Testis (tissue), 3 donors: ENCODE data around the gene CRYGN. TPM values are rescaled to one million over a fixed set of nuclear protein-coding genes. Genes with fewer than 3 reads are reported as not detected.

Experiments used
- DNase-seq: peaks from one replicate; pipeline ENCODE4 v3.0.0-alpha.2; 2019
- H3K27ac ChIP-seq, 2 donors: fragments of 200-600 bp; sonication (generic); one replicate each; pipeline ENCODE4 v1.5.1; 2019
- H3K27me3 ChIP-seq: fragments of 200-600 bp; sonication (generic); one replicate; pipeline ENCODE4 v1.5.1; 2019
- H3K36me3 ChIP-seq: fragments of 200-600 bp; sonication (generic); one replicate; pipeline ENCODE4 v1.5.1; 2017; ENCODE audit warnings: low read depth; ENCODE audit errors: missing control alignments
- H3K4me1 ChIP-seq: fragments of 200-600 bp; sonication (generic); one replicate; pipeline ENCODE4 v1.5.1; 2019
- H3K4me3 ChIP-seq, 2 donors: fragments of 200-600 bp; sonication (generic); one replicate each; pipeline ENCODE4 v1.5.1; 2017 to 2019
- H3K9me3 ChIP-seq: fragments of 200-600 bp; sonication (generic); one replicate; pipeline ENCODE4 v1.5.1; 2017
- CTCF ChIP-seq, 3 experiments: fragments of 450-650 bp in 2 of 3; fragments of 200-600 bp in 1 of 3; sonication (generic) in 1 of 3; IDR thresholded peaks; one replicate each; pipeline ENCODE4 v1.5.1; 2016 to 2019; ENCODE audit warnings: antibody characterized with exemption in 3 of 3, mild to moderate bottlenecking in 2 of 3, moderate library complexity in 1 of 3
- POLR2A ChIP-seq: fragments of 450-650 bp; IDR thresholded peaks from one replicate; pipeline ENCODE4 v1.6.1; 2017; ENCODE audit warnings: antibody characterized with exemption, mild to moderate bottlenecking, moderate library complexity
- WGBS, 2 donors: methylation state at CpG; one replicate each; pipeline ENCODE4 v1.1.5; 2018; 5-methylcytosine and 5-hydroxymethylcytosine counted together
- intact Hi-C: fragments of 100-400 bp; cut with DNase I; formaldehyde crosslinking; loops from one replicate; pipeline ENCODE4 v1.15.1; 2023; ENCODE audit warnings: low total_unique reads
- polyA plus RNA-seq: library from polyadenylated mRNA; stranded (reverse); fragments of 350-450 nt; fragmentation: Illumina TruSeq; extraction: RNeasy Lipid Tissue Mini Kit (QIAGEN cat#74804); gene quantifications from one replicate; pipeline ENCODE4 v1.2.3, GENCODE V29; 2014; ENCODE audit warnings: low read depth, low replicate concordance; ENCODE audit not compliant: insufficient read depth
- total RNA-seq, 2 donors: library from RNA; depleted of rRNA; stranded (reverse); fragments of >200 nt; gene quantifications; one replicate each; pipeline ENCODE4 v1.2.3, GENCODE V29; 2016

Gene CRYGN
- total and polyA plus RNA-seq, 3 donors from 2014 or later, result 0.44 to 1.7 (median 0.62) TPM

- 93 to 96% methylated on average over 6 to 8 of the region's 8 CpGs for WGBS, 2 donors
- intact Hi-C loops, result no loop called here
Measured at GRCh38 chr7:151392002-151392401, 47.9 kb downstream of the CRYGN start.

GRCh38 chr7:151391358-151391730 lies 48.6 kb downstream of the CRYGN start:
- Histone ChIP-seq H3K27ac (no peak overlapping the region), H3K4me3 (no peak overlapping the region), H3K27me3 (no peaks in the 10 kb centered on the region), H3K4me1 (peaks cover 8% of the 10 kb centered on the region), H3K9me3 (no peaks in the 10 kb centered on the region), H3K36me3 (no peaks in the 10 kb centered on the region)
- 96 to 100% methylated on average over 9 of the region's 9 CpGs for WGBS, 2 donors
- intact Hi-C loops, result no loop called here
- TF ChIP-seq CTCF (IDR thresholded peaks at IDR 0.05) (no peak), POLR2A (no peak)
- DNase-seq, result no peak

More at GRCh38 chr7:151392002-151392401, 47.9 kb downstream of the CRYGN start:
- TF ChIP-seq POLR2A (no peak), CTCF (IDR thresholded peaks at IDR 0.05) (no peak)
- no peak overlapping the region for H3K4me3 ChIP-seq
- no peak for DNase-seq
- H3K27me3 ChIP-seq, result no peaks in the 10 kb centered on the region
- no peaks in the 10 kb centered on the region for H3K9me3 ChIP-seq
- H3K27ac ChIP-seq, result no peak overlapping the region
- H3K4me1 ChIP-seq, result peaks cover 7% of the 10 kb centered on the region
- no peaks in the 10 kb centered on the region for H3K36me3 ChIP-seq

GRCh38 chr7:151390598-151391357 lies 49.2 kb downstream of the CRYGN start:
- no peak for DNase-seq
- no peak overlapping the region for H3K27ac ChIP-seq
- 83 to 87% methylated on average over 24 to 25 of the region's 25 CpGs for WGBS, 2 donors
- no peak overlapping the region for H3K4me3 ChIP-seq
- intact Hi-C loops, result no loop called here
- H3K9me3 ChIP-seq, result no peaks in the 10 kb centered on the region
- TF ChIP-seq CTCF (IDR thresholded peaks at IDR 0.05), result no peak
- TF ChIP-seq POLR2A, result no peak
- no peaks in the 10 kb centered on the region for H3K27me3 ChIP-seq
- H3K4me1 ChIP-seq, result peaks cover 8% of the 10 kb centered on the region
- H3K36me3 ChIP-seq, result no peaks in the 10 kb centered on the region

GRCh38 chr7:151389768-151390597 lies 50.0 kb downstream of the CRYGN start:
- H3K27ac ChIP-seq, result no peak overlapping the region
- no peaks in the 10 kb centered on the region for H3K27me3 ChIP-seq
- H3K4me3 ChIP-seq, result no peak overlapping the region
- H3K4me1 ChIP-seq, result peaks cover 8% of the 10 kb centered on the region
- H3K9me3 ChIP-seq, result no peaks in the 10 kb centered on the region
- 93% methylated on average over 22 to 24 of the region's 24 CpGs for WGBS, 2 donors
- no peaks in the 10 kb centered on the region for H3K36me3 ChIP-seq
- TF ChIP-seq POLR2A (no peak), CTCF (IDR thresholded peaks at IDR 0.05) (no peak)
- intact Hi-C loops, result no loop called here
- no peak for DNase-seq
